HepG2 (cell line): ENCODE measurements around the gene TFAM. TPM values are rescaled to one million over a fixed set of nuclear protein-coding genes. Genes with fewer than 3 reads are reported as not detected.

Source experiments
- CC2D1A ChIP-seq: sonication (generic); formaldehyde crosslinking; IDR thresholded peaks from 2 replicates; pipeline ENCODE4 v1.8.1; 2023; ENCODE audit warnings: mild to moderate bottlenecking, missing genetic modification reagents
- CHCHD3 ChIP-seq: sonication (generic); formaldehyde crosslinking; IDR thresholded peaks from 2 replicates; pipeline ENCODE4 v1.8.0; 2022; ENCODE audit warnings: mild to moderate bottlenecking, missing genetic modification reagents, moderate library complexity
- CREB1 ChIP-seq, 2 experiments: fragments of 450-650 bp in 1 of 2; IDR thresholded peaks; 2 replicates each; pipeline ENCODE4 v1.6.1; 2016 to 2017; ENCODE audit warnings: control low read depth in 1 of 2, mild to moderate bottlenecking in 1 of 2, missing compliant biosample characterization in 1 of 2, missing genetic modification characterization in 1 of 2
- ELK4 ChIP-seq: sonication (generic); formaldehyde crosslinking; IDR thresholded peaks from 2 replicates; pipeline ENCODE4 v1.9.0; 2021; ENCODE audit warnings: missing genetic modification reagents, borderline replicate concordance
- HDAC1 ChIP-seq: sonication (generic); formaldehyde crosslinking; IDR thresholded peaks from 2 replicates; pipeline ENCODE4 v1.5.1; 2020; ENCODE audit warnings: mild to moderate bottlenecking, missing genetic modification reagents
- MAFK ChIP-seq, 2 experiments: IDR thresholded peaks in 1 of 2; conservative IDR thresholded peaks in 1 of 2; 2 replicates each; pipeline ENCODE4 v1.6.1; 2011; ENCODE audit warnings: improper control_type of control experiment in 2 of 2, low read length in 2 of 2
- MAZ ChIP-seq, 2 experiments: sonication (generic) in 1 of 2; formaldehyde crosslinking in 1 of 2; IDR thresholded peaks; 2 replicates each; pipeline versions ENCODE4 v1.5.0 to v1.6.1; 2012 to 2020; ENCODE audit warnings: low read depth in 2 of 2, mild to moderate bottlenecking in 2 of 2, borderline replicate concordance in 1 of 2, improper control_type of control experiment in 1 of 2, low read length in 1 of 2, missing genetic modification reagents in 1 of 2, moderate library complexity in 1 of 2
- MBNL3 ChIP-seq: fragments of 250-450 bp; sonication (Bioruptor Pico); conservative IDR thresholded peaks from 2 replicates; pipeline ENCODE4 v1.8.0; 2022; ENCODE audit warnings: mild to moderate bottlenecking, inconsistent platforms
- MIER2 ChIP-seq: IDR thresholded peaks from 2 replicates; pipeline ENCODE4 v1.6.1; 2016; ENCODE audit warnings: missing biosample characterization, missing genetic modification reagents
- MTA3 ChIP-seq: sonication (generic); formaldehyde crosslinking; IDR thresholded peaks from 2 replicates; pipeline ENCODE4 v1.4.0; 2020; ENCODE audit warnings: missing genetic modification reagents
- NCOA5 ChIP-seq: sonication (generic); formaldehyde crosslinking; IDR thresholded peaks from 2 replicates; pipeline ENCODE4 v1.4.0; 2020; ENCODE audit warnings: missing genetic modification reagents
- PHF8 ChIP-seq: sonication (generic); formaldehyde crosslinking; IDR thresholded peaks from 2 replicates; pipeline ENCODE4 v1.5.0; 2020; ENCODE audit warnings: missing genetic modification reagents
- POLR2G ChIP-seq: fragments of 200-400 bp; formaldehyde crosslinking; IDR thresholded peaks from 2 replicates; pipeline ENCODE4 v1.6.1; 2018; ENCODE audit warnings: mild to moderate bottlenecking, low read depth, low read length, moderate library complexity
- RFX1 ChIP-seq: fragments of 450-650 bp; IDR thresholded peaks from 2 replicates; pipeline ENCODE4 v1.6.1; 2017
- TARDBP ChIP-seq: sonication (generic); formaldehyde crosslinking; IDR thresholded peaks from 2 replicates; pipeline ENCODE4 v1.8.0; 2022; ENCODE audit warnings: mild to moderate bottlenecking, missing genetic modification reagents
- ZFP62 ChIP-seq: sonication (generic); formaldehyde crosslinking; IDR thresholded peaks from 2 replicates; pipeline ENCODE4 v1.4.0; 2020; ENCODE audit warnings: missing genetic modification reagents
- ZNF777 ChIP-seq: sonication (generic); formaldehyde crosslinking; IDR thresholded peaks from 2 replicates; pipeline ENCODE4 v1.4.0; 2020; ENCODE audit warnings: missing genetic modification reagents
- ZNF782 ChIP-seq: sonication (generic); formaldehyde crosslinking; IDR thresholded peaks from 2 replicates; pipeline ENCODE4 v1.4.0; 2020; ENCODE audit warnings: missing genetic modification reagents, mild to moderate bottlenecking, borderline replicate concordance
- polyA plus RNA-seq, 8 experiments: library from polyadenylated mRNA; depleted of rRNA in 3 of 8; stranded (reverse) in 7 of 8; unstranded in 1 of 8; fragments of >200 nt; fragmentation: Illumina TruSeq in 4 of 8; extraction: Trizol in 4 of 8; gene quantifications; 2 replicates each; pipeline versions ENCODE4 v1.2.1 to v1.2.3, GENCODE V29; 2011 to 2016; ENCODE audit warnings: low read depth in 4 of 8, missing spikeins in 1 of 8, mixed read lengths in 1 of 8; ENCODE audit not compliant: insufficient read depth in 1 of 8
- total RNA-seq, 5 experiments: library from RNA; depleted of rRNA; stranded (reverse); fragments of >200 nt; fragmentation: Illumina TruSeq; extraction: Trizol; gene quantifications; 2 replicates each; pipeline ENCODE4 v1.2.3, GENCODE V29; 2016; ENCODE audit warnings: low read depth in 1 of 5
- TF ChIP-seq, protein P1 (sequence below): sonication (generic); formaldehyde crosslinking; IDR thresholded peaks from 2 replicates; pipeline ENCODE4 v1.4.0; 2020; ENCODE audit warnings: mild to moderate bottlenecking, missing genetic modification reagents
- TF ChIP-seq, protein P2 (sequence below): IDR thresholded peaks from 2 replicates; pipeline ENCODE4 v1.6.1; 2016; ENCODE audit warnings: low read depth, borderline replicate concordance
- TF ChIP-seq, protein P3 (sequence below): sonication (generic); formaldehyde crosslinking; IDR thresholded peaks from 2 replicates; pipeline ENCODE4 v1.5.0; 2020; ENCODE audit warnings: mild to moderate bottlenecking, missing genetic modification reagents, moderate library complexity
- TF ChIP-seq, protein P4 (sequence below): IDR thresholded peaks from 2 replicates; pipeline ENCODE4 v1.6.1; 2012; ENCODE audit warnings: low read length, improper control_type of control experiment

The TFAM gene
- total and polyA plus RNA-seq, 2 of the 13 experiments (the other 11 are each of a cell fraction or from before 2014, with no cell fraction given), result 18.4 to 125 TPM

DNA sequence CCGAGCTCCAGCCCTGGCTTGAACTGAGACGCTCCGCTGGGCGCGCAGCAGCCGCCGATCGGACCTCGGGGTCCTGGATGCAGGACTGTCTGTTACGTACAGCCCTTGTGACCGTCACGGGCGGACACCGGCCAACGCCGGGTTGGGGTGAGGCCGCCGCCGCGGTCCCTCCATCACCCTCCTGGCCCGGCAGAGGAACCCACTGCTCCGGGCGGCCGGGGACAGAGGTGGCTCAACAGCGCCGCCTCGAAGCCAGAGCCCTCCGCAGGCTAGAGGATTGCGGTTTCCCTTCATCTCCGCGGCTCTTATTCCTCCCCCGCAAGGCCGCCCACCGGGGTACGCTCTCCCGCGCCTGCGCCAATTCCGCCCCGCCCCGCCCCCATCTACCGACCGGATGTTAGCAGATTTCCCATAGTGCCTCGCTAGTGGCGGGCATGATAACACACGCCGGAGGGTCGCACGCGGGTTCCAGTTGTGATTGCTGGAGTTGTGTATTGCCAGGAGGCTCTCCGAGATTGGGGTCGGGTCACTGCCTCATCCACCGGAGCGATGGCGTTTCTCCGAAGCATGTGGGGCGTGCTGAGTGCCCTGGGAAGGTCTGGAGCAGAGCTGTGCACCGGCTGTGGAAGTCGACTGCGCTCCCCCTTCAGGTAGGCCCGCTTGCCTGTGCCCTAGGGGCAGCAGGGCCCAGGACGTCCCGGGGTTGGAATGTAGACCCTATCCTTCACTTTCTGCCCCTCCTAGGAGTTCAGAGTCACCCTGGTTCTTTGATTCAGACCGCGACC, at the start of gene TFAM (continued):
- no peak for TF ChIP-seq MAFK (conservative IDR thresholded peaks at IDR 0.05 in 1 of 2, IDR thresholded peaks at IDR 0.05 in 1 of 2; ENCODE audit: low read length in 2 of 2)
- TF ChIP-seq PHF8 (CRISPR knock-in tag), result peak; percentile 97
- TF ChIP-seq, protein P1, sequence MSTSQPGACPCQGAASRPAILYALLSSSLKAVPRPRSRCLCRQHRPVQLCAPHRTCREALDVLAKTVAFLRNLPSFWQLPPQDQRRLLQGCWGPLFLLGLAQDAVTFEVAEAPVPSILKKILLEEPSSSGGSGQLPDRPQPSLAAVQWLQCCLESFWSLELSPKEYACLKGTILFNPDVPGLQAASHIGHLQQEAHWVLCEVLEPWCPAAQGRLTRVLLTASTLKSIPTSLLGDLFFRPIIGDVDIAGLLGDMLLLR, result peak; percentile 82; the same call in 1 of the 2 replicates
- TF ChIP-seq CHCHD3, result no peak
- TF ChIP-seq ZNF782 (CRISPR knock-in tag), result peak; percentile 30; the same call in 1 of the 2 replicates
- 0 out of 2 replicates have a peak, but pooled peaks have one; percentile 51 for TF ChIP-seq MAZ (IDR thresholded peaks at IDR 0.05; ENCODE audit: borderline replicate concordance, low read depth, low read length)
- no peak for TF ChIP-seq MAZ (CRISPR knock-in tag; IDR thresholded peaks at IDR 0.05; ENCODE audit: low read depth)
- peak; percentile 98 for TF ChIP-seq POLR2G
- TF ChIP-seq, protein P2, sequence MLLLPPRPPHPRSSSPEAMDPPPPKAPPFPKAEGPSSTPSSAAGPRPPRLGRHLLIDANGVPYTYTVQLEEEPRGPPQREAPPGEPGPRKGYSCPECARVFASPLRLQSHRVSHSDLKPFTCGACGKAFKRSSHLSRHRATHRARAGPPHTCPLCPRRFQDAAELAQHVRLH, result no peak; the same call in 1 of the 2 replicates
- TF ChIP-seq NCOA5 (CRISPR knock-in tag), result no peak
- TF ChIP-seq, protein P3, sequence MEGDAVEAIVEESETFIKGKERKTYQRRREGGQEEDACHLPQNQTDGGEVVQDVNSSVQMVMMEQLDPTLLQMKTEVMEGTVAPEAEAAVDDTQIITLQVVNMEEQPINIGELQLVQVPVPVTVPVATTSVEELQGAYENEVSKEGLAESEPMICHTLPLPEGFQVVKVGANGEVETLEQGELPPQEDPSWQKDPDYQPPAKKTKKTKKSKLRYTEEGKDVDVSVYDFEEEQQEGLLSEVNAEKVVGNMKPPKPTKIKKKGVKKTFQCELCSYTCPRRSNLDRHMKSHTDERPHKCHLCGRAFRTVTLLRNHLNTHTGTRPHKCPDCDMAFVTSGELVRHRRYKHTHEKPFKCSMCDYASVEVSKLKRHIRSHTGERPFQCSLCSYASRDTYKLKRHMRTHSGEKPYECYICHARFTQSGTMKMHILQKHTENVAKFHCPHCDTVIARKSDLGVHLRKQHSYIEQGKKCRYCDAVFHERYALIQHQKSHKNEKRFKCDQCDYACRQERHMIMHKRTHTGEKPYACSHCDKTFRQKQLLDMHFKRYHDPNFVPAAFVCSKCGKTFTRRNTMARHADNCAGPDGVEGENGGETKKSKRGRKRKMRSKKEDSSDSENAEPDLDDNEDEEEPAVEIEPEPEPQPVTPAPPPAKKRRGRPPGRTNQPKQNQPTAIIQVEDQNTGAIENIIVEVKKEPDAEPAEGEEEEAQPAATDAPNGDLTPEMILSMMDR, result peak; percentile 91
- TF ChIP-seq ZNF777, result peak; percentile 43; the same call in 1 of the 2 replicates
- no peak for TF ChIP-seq ELK4 (CRISPR knock-in tag)
- TF ChIP-seq, protein P4, sequence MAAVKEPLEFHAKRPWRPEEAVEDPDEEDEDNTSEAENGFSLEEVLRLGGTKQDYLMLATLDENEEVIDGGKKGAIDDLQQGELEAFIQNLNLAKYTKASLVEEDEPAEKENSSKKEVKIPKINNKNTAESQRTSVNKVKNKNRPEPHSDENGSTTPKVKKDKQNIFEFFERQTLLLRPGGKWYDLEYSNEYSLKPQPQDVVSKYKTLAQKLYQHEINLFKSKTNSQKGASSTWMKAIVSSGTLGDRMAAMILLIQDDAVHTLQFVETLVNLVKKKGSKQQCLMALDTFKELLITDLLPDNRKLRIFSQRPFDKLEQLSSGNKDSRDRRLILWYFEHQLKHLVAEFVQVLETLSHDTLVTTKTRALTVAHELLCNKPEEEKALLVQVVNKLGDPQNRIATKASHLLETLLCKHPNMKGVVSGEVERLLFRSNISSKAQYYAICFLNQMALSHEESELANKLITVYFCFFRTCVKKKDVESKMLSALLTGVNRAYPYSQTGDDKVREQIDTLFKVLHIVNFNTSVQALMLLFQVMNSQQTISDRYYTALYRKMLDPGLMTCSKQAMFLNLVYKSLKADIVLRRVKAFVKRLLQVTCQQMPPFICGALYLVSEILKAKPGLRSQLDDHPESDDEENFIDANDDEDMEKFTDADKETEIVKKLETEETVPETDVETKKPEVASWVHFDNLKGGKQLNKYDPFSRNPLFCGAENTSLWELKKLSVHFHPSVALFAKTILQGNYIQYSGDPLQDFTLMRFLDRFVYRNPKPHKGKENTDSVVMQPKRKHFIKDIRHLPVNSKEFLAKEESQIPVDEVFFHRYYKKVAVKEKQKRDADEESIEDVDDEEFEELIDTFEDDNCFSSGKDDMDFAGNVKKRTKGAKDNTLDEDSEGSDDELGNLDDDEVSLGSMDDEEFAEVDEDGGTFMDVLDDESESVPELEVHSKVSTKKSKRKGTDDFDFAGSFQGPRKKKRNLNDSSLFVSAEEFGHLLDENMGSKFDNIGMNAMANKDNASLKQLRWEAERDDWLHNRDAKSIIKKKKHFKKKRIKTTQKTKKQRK, result no peak
- TF ChIP-seq HDAC1 (CRISPR knock-in tag), result peak; percentile 94
- TF ChIP-seq CC2D1A (CRISPR knock-in tag), result no peak
- TF ChIP-seq RFX1, result no peak
- TF ChIP-seq ZFP62 (CRISPR knock-in tag), result no peak
- 0 out of 2 replicates have a peak, but pooled peaks have one; percentile 6 for TF ChIP-seq CREB1 (IDR thresholded peaks at IDR 0.05)
- TF ChIP-seq CREB1 (CRISPR knock-in tag; IDR thresholded peaks at IDR 0.05), result no peak
- TF ChIP-seq MBNL3 (CRISPR knock-in tag), result no peak
- no peak for TF ChIP-seq MTA3 (CRISPR knock-in tag)
- TF ChIP-seq TARDBP (CRISPR knock-in tag), result peak; percentile 84
- TF ChIP-seq MIER2, result 0 out of 2 replicates have a peak, but pooled peaks have one; percentile 47
